BLaER1 treated with 17β-estradiol and CSF1 and Interleukin-3, amounts not matched to agents 10 nM and 100 nM (cell line): ENCODE measurements around the gene FAM76B.
"Not testable (repeated sequence)": the region's sequence is repeated elsewhere in the genome, so short reads cannot be mapped to it uniquely, and the experiment has no call there.

Experiments
- H3K27ac ChIP-seq, 11 experiments: shearing (Covaris generic); formaldehyde crosslinking; 2 replicates each; pipeline ENCODE4 v1.8.1; 2022
- H3K27me3 ChIP-seq, 11 experiments: shearing (Covaris generic); formaldehyde crosslinking; 2 replicates each; pipeline ENCODE4 v1.8.1; 2022
- H3K36me3 ChIP-seq, 11 experiments: shearing (Covaris generic); formaldehyde crosslinking; 2 replicates each; pipeline ENCODE4 v1.8.1; 2022
- H3K4me1 ChIP-seq, 10 experiments: shearing (Covaris generic); formaldehyde crosslinking; 2 replicates each; pipeline ENCODE4 v1.8.1; 2022
- H3K4me2 ChIP-seq, 11 experiments: shearing (Covaris generic); formaldehyde crosslinking; 2 replicates each; pipeline ENCODE4 v1.8.1; 2022
- H3K4me3 ChIP-seq, 10 experiments: shearing (Covaris generic); formaldehyde crosslinking; 2 replicates each; pipeline ENCODE4 v1.8.1; 2022
- H3K9ac ChIP-seq, 11 experiments: shearing (Covaris generic); formaldehyde crosslinking; 2 replicates each; pipeline ENCODE4 v1.8.1; 2022
- H3K9me3 ChIP-seq, 11 experiments: shearing (Covaris generic); formaldehyde crosslinking; replicated peaks in 1 of 11; 2 replicates each; pipeline ENCODE4 v1.8.1; 2022
- H4K20me1 ChIP-seq, 11 experiments: shearing (Covaris generic); formaldehyde crosslinking; 2 replicates each; pipeline ENCODE4 v1.8.1; 2022
- Cebpa-rat ChIP-seq, 11 experiments: shearing (Covaris generic); IDR thresholded peaks; 2 replicates each; pipeline ENCODE4 v1.8.1; 2022

Gene FAM76B

DNA sequence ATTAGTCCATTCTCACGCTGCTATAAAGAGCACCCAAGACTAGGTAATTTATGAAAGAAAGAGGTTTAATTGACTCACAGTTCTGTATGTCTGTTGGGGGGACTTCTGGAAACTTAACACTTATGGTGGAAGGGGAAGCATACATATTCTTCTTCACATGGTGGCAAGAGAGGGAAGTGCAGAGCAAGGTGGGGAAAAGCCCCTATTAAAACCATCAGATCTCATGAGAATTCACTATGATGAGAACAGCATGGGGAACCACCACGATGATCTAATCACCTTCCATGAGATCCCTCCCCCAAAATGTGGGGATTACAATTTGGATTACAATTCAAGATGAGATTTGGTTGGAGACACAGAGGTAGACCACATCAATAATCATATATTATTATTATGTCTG lies 26.5 kb upstream of the FAM76B start:
- H3K4me3 ChIP-seq, result no peak overlapping the region
- no peaks in the 10 kb centered on the region for H3K4me1 ChIP-seq
- H3K9ac ChIP-seq, result no peak overlapping the region
- no peaks in the 10 kb centered on the region for H3K9me3 ChIP-seq
- H3K27ac ChIP-seq, result no peak overlapping the region
- TF ChIP-seq Cebpa-rat (IDR thresholded peaks at IDR 0.05), result no peak
- no peaks in the 10 kb centered on the region for H3K27me3 ChIP-seq
- no peaks in the 10 kb centered on the region for H4K20me1 ChIP-seq
- H3K4me2 ChIP-seq, result no peak overlapping the region
- H3K36me3 ChIP-seq, result peaks cover 34 to 87% (median 70%) of the 10 kb centered on the region in 11 experiments; a peak in 21 of 22 replicates

DNA sequence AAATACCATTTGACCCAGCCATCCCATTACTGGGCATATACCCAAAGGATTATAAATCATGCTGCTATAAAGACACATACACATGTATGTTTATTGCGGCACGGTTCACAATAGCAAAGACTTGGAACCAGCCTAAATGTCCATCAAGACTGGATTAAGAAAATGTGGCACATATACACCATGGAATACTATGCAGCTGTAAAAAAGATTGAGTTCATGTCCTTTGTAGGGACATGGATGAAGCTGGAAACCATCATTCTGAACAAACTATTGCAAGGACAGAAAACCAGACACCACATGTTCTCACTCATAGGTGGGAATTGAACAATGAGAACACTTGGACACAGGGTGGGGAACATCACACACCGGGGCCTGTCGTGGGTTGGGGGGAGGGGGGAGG lies 21.5 kb upstream of the FAM76B start:
- not testable (repeated sequence) for H3K4me1 ChIP-seq, H3K9ac ChIP-seq, H3K4me3 ChIP-seq, H4K20me1 ChIP-seq, H3K27me3 ChIP-seq, H3K4me2 ChIP-seq, H3K27ac ChIP-seq
- peaks cover 8 to 18% (median 14%) of the 10 kb centered on the region in 11 experiments; a peak in 17 of 22 replicates for H3K9me3 ChIP-seq
- peaks cover 25 to 53% (median 46%) of the 10 kb centered on the region in 11 experiments for H3K36me3 ChIP-seq

GRCh38 chr11:95806464-95806863 lies 16.9 kb upstream of the FAM76B start:
- not testable (repeated sequence) for H4K20me1 ChIP-seq, H3K4me3 ChIP-seq, H3K4me1 ChIP-seq, H3K4me2 ChIP-seq, H3K27me3 ChIP-seq, H3K9ac ChIP-seq, H3K27ac ChIP-seq
- peaks cover 8 to 21% (median 16%) of the 10 kb centered on the region in 11 experiments; a peak in 17 of 22 replicates for H3K9me3 ChIP-seq
- H3K36me3 ChIP-seq, result peaks cover 34 to 60% (median 55%) of the 10 kb centered on the region in 11 experiments

GRCh38 chr11:95805869-95806268 lies 16.3 kb upstream of the FAM76B start:
- no peaks in the 10 kb centered on the region for H3K4me1 ChIP-seq
- peaks cover 8 to 21% (median 16%) of the 10 kb centered on the region in 11 experiments; a peak in 17 of 22 replicates for H3K9me3 ChIP-seq
- no peaks in the 10 kb centered on the region for H3K27me3 ChIP-seq
- TF ChIP-seq Cebpa-rat (IDR thresholded peaks at IDR 0.05), result no peak
- H3K4me3 ChIP-seq, result no peak overlapping the region
- no peaks in the 10 kb centered on the region for H4K20me1 ChIP-seq
- H3K27ac ChIP-seq, result no peak overlapping the region
- peaks cover 36 to 66% (median 60%) of the 10 kb centered on the region in 11 experiments for H3K36me3 ChIP-seq
- no peak overlapping the region for H3K4me2 ChIP-seq
- no peak overlapping the region for H3K9ac ChIP-seq

DNA sequence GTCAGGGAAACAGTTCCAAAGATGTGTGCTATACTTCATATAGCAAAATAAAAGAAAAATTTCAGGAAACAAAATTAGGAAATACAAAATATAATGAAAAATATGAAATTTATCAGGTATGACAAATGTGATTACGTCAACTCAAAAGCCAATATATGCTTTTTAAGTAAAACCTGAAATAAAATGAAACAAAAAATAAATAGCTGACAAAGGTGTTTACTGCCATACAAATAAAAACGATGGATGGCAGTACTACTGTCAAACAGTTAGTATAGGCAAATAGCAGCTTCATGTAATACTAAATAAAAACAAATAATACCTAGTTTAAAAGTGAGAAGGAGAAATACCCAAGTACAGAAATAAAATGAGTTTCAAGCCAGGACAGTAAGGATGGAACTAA lies 14.4 kb upstream of the FAM76B start:
- Histone ChIP-seq H3K4me2 (no peak overlapping the region), H3K36me3 (peaks cover 55 to 85% (median 78%) of the 10 kb centered on the region in 11 experiments), H3K9me3 (peaks cover 8 to 21% (median 16%) of the 10 kb centered on the region in 11 experiments; a peak in 17 of 22 replicates), H3K27me3 (no peaks in the 10 kb centered on the region), H3K9ac (no peak overlapping the region), H3K27ac (no peak overlapping the region), H3K4me3 (no peak overlapping the region), H4K20me1 (no peaks in the 10 kb centered on the region), H3K4me1 (no peaks in the 10 kb centered on the region)
- no peak for TF ChIP-seq Cebpa-rat (IDR thresholded peaks at IDR 0.05)

DNA sequence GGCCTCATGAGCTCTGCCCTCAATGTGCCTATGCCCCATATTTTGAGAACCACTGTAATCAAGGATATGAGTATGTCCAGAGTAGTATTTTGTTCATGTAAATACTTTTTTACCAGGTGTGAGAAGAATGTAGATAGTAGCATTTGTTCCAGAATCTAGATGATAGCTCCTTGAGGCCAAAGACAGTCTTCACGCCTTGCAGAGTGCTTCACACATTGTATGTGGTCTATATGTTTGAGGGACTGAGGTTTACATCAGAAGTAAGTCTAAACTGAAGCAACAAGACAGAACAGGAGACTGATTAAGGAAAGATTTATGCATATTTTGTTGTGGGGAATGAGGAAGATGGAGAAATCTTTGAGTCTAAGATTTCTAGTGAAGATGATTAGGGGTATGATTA lies 13.2 kb upstream of the FAM76B start:
- Histone ChIP-seq H3K4me2 (no peak overlapping the region), H3K4me1 (no peaks in the 10 kb centered on the region), H3K36me3 (peaks cover 55 to 88% (median 78%) of the 10 kb centered on the region in 11 experiments), H4K20me1 (no peaks in the 10 kb centered on the region), H3K9ac (no peak overlapping the region), H3K4me3 (no peak overlapping the region), H3K9me3 (peaks cover 8 to 20% (median 16%) of the 10 kb centered on the region in 11 experiments; a peak in 17 of 22 replicates), H3K27ac (no peak overlapping the region), H3K27me3 (no peaks in the 10 kb centered on the region)
- TF ChIP-seq Cebpa-rat (IDR thresholded peaks at IDR 0.05), result no peak

GRCh38 chr11:95800438-95800837 lies 10.9 kb upstream of the FAM76B start:
- peaks cover 41 to 69% (median 61%) of the 10 kb centered on the region in 11 experiments for H3K36me3 ChIP-seq
- no peaks in the 10 kb centered on the region for H3K27me3 ChIP-seq
- no peak overlapping the region for H3K27ac ChIP-seq
- H3K9ac ChIP-seq, result no peak overlapping the region
- H3K4me1 ChIP-seq, result no peaks in the 10 kb centered on the region
- no peak overlapping the region for H3K4me3 ChIP-seq
- TF ChIP-seq Cebpa-rat (IDR thresholded peaks at IDR 0.05), result no peak
- H3K9me3 ChIP-seq, result no peaks in the 10 kb centered on the region
- peaks cover 0 to 14% (median 3%) of the 10 kb centered on the region in 11 experiments; a peak in 5 of 22 replicates for H4K20me1 ChIP-seq
- H3K4me2 ChIP-seq, result no peak overlapping the region

GRCh38 chr11:95799546-95799945 lies 10.0 kb upstream of the FAM76B start:
- no peaks in the 10 kb centered on the region for H3K27me3 ChIP-seq
- no peak overlapping the region for H3K4me3 ChIP-seq
- no peaks in the 10 kb centered on the region for H3K4me1 ChIP-seq
- peaks cover 32 to 61% (median 53%) of the 10 kb centered on the region in 11 experiments for H3K36me3 ChIP-seq
- H4K20me1 ChIP-seq, result peaks cover 0 to 15% (median 3%) of the 10 kb centered on the region in 11 experiments; a peak in 5 of 22 replicates
- TF ChIP-seq Cebpa-rat (IDR thresholded peaks at IDR 0.05), result no peak
- no peak overlapping the region for H3K27ac ChIP-seq
- H3K9ac ChIP-seq, result no peak overlapping the region
- H3K4me2 ChIP-seq, result no peak overlapping the region
- H3K9me3 ChIP-seq, result no peaks in the 10 kb centered on the region

GRCh38 chr11:95796501-95796900 lies 6.9 kb upstream of the FAM76B start:
- H3K4me2 ChIP-seq, result no peak overlapping the region
- peaks cover 0 to 34% (median 3%) of the 10 kb centered on the region in 11 experiments; a peak in 5 of 22 replicates for H4K20me1 ChIP-seq
- no peak overlapping the region for H3K9ac ChIP-seq
- H3K4me3 ChIP-seq, result no peak overlapping the region
- H3K27ac ChIP-seq, result no peak overlapping the region
- peaks cover 9 to 16% (median 14%) of the 10 kb centered on the region in 10 experiments for H3K4me1 ChIP-seq
- no peaks in the 10 kb centered on the region for H3K9me3 ChIP-seq
- H3K27me3 ChIP-seq, result no peaks in the 10 kb centered on the region
- peaks cover 21 to 38% (median 28%) of the 10 kb centered on the region in 11 experiments for H3K36me3 ChIP-seq
- TF ChIP-seq Cebpa-rat (IDR thresholded peaks at IDR 0.05), result no peak

DNA sequence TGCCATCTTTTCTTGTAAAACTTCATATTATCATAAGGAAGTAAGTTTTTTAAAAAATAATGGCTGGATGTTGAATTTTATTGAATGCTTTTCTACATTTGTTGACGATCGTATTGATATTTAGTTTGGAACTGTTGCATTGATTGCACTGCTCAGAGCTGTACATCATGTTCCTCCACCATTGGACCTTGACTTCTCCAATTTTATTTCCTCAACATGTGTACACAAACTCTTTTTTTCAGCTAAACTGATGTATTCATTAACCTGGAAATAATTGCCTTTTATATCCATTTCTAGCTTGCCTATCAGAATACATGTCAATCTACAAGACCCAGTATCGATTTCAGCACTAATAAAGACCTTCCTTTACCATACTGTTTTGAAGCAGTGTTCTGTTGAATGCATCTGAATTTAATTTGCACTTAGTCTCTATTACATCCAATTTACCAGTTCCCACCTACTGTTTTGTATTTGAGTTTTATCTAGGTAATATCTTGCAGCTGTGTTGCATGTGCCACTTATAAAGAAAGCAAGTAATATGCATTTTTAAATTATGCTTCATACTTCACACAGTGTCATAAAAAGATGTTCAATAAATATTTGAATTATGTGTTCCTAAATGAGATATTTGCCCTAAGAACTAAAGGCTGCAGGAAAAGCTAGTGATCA lies 6.2 kb upstream of the FAM76B start:
- no peaks in the 10 kb centered on the region for H3K27me3 ChIP-seq
- H3K4me3 ChIP-seq, result no peak overlapping the region
- H3K4me2 ChIP-seq, result no peak overlapping the region
- H3K36me3 ChIP-seq, result peaks cover 16 to 31% (median 24%) of the 10 kb centered on the region in 11 experiments
- H3K27ac ChIP-seq, result no peak overlapping the region
- peaks cover 14 to 21% (median 18%) of the 10 kb centered on the region in 10 experiments for H3K4me1 ChIP-seq
- H3K9me3 ChIP-seq, result no peaks in the 10 kb centered on the region
- peaks cover 0 to 38% (median 3%) of the 10 kb centered on the region in 11 experiments; a peak in 5 of 22 replicates for H4K20me1 ChIP-seq
- no peak overlapping the region for H3K9ac ChIP-seq
- TF ChIP-seq Cebpa-rat (IDR thresholded peaks at IDR 0.05), result no peak
